Astrocyte (in vitro differentiated cells and primary cell): ENCODE results near the gene LAP3.

ENCODE experiments used
- CTCF ChIP-seq: IDR thresholded peaks from 2 replicates; pipeline ENCODE4 v1.5.1; 2011; ENCODE audit warnings: low read depth, mild to moderate bottlenecking, inconsistent platforms, low read length, moderate library complexity; ENCODE audit not compliant: insufficient read depth
- EZH2 ChIP-seq: IDR thresholded peaks from 2 replicates; pipeline ENCODE4 v1.6.1; 2012; ENCODE audit warnings: mild to moderate bottlenecking, low read length, inconsistent platforms; ENCODE audit not compliant: insufficient read depth

GRCh38 chr4:17544831-17545234, 32.2 kb upstream of the LAP3 start:
- TF ChIP-seq EZH2 (no peak), CTCF (no peak)
